Bronchial epithelial cell (primary cell): ENCODE data around the gene SLCO2B1. TPM values are rescaled to one million over a fixed set of nuclear protein-coding genes. Genes with fewer than 3 reads are reported as not detected.

Experiments
- DNase-seq: peaks from one replicate; pipeline ENCODE4 v3.0.0-alpha.2; 2010; ENCODE audit warnings: low read depth
- FAIRE-seq: peaks from 2 replicates; lab custom pipeline; 2011; peaks lifted over from hg19 to GRCh38; lab: Jason Lieb, UNC
- H3K27me3 ChIP-seq: 2 replicates; pipeline ENCODE4 v1.5.1; 2011; ENCODE audit warnings: low read length; ENCODE audit not compliant: control insufficient read depth, insufficient read depth
- H3K36me3 ChIP-seq: 2 replicates; pipeline ENCODE4 v1.5.1; 2011; ENCODE audit warnings: low read length; ENCODE audit not compliant: control insufficient read depth, insufficient read depth
- H3K4me3 ChIP-seq: 2 replicates; pipeline ENCODE4 v1.5.1; 2011; ENCODE audit warnings: mild to moderate bottlenecking, low read depth, low read length, control low read depth
- total RNA-seq: library from RNA; depleted of rRNA; stranded (reverse); fragments of >200 nt; gene quantifications from 2 replicates; pipeline ENCODE4 v1.2.1, GENCODE V29; 2014
- TF ChIP-seq, protein P1 (sequence below): IDR thresholded peaks from 2 replicates; pipeline ENCODE4 v1.5.1; 2011; ENCODE audit warnings: mild to moderate bottlenecking, moderate library complexity, low read length, control low read depth, inconsistent platforms; ENCODE audit not compliant: insufficient read depth, severe bottlenecking

SLCO2B1 gene
- total RNA-seq, 1 donor from 2014 or later: not detected

DNA sequence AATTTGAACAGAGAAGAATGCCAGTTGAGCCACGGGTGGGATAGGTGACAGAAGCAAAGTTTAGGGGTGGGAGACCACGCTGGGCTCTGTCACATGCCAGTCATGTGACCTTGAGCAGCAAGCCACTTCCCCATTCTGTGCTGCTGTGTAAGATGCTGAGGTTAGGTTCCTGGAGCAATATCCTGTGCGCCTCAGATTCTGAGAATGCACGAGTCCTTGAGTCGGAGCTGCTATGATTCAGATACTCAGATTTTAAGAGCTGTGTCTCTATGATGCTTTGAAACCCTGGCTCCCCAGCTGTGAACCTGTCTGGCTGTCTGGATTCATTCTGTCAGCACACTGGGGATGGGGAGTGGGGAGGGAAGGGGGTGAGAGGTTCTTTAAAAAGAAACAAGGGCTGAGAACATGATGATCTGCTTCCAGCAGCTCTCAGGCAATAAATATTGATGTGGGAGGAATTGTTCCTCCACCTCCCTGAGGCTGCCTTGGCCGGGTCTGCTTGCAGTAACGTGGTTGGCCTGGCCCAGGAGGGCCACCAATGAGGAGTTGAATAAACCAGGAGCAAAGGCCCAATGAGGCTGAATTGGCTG lies 24.0 kb downstream of the SLCO2B1 start:
- Histone ChIP-seq H3K27me3 (no peaks in the 10 kb centered on the region), H3K36me3 (no peaks in the 10 kb centered on the region), H3K4me3 (no peak overlapping the region)
- FAIRE-seq (no peak), DNase-seq (no peak)
- TF ChIP-seq, protein P1, sequence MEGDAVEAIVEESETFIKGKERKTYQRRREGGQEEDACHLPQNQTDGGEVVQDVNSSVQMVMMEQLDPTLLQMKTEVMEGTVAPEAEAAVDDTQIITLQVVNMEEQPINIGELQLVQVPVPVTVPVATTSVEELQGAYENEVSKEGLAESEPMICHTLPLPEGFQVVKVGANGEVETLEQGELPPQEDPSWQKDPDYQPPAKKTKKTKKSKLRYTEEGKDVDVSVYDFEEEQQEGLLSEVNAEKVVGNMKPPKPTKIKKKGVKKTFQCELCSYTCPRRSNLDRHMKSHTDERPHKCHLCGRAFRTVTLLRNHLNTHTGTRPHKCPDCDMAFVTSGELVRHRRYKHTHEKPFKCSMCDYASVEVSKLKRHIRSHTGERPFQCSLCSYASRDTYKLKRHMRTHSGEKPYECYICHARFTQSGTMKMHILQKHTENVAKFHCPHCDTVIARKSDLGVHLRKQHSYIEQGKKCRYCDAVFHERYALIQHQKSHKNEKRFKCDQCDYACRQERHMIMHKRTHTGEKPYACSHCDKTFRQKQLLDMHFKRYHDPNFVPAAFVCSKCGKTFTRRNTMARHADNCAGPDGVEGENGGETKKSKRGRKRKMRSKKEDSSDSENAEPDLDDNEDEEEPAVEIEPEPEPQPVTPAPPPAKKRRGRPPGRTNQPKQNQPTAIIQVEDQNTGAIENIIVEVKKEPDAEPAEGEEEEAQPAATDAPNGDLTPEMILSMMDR: no peak

DNA sequence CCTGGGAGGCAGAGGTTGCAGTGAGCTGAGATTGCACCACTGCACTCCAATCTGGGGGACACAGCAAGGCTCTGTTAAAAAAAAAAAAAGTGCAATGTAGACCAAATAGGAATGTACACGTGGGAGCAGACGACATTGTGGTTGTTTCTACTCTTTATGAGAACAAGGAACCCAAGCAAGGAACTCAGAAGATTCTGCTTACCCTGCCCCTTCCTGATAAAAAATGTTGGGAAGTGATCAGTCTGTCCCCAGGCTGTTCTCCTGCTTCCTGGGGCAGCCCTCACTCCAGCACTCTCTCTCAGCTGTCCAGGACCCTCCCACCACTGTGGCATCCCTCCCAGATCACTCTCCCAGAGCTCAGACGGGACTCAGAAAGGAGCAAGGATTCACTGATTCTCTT lies 31.8 kb downstream of the SLCO2B1 start:
- Histone ChIP-seq H3K4me3 (no peak overlapping the region), H3K27me3 (no peaks in the 10 kb centered on the region), H3K36me3 (no peaks in the 10 kb centered on the region)
- FAIRE-seq (no peak), DNase-seq (no peak)
- TF ChIP-seq, protein P1: no peak

DNA sequence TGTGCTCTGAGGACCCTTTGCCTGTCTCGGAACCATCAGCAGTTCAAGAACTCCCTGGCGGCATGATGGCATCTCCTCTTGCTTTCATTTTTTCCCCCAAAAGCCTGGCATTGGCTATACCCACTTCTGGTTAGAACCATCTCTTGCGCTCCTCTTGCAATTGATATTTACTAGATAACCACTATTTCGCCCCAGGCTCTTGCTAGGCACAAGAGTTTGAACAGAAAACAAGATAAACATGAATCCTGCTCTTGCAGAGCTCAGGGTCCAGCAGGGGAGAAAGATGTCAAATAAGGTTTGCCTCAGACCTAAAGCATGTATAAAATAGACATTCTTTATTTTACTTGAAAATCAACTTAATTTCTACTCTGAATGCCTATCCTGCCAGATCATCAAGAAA lies 33.1 kb downstream of the SLCO2B1 start:
- TF ChIP-seq, protein P1: no peak
- no peak for FAIRE-seq
- H3K4me3 ChIP-seq: no peak overlapping the region

DNA sequence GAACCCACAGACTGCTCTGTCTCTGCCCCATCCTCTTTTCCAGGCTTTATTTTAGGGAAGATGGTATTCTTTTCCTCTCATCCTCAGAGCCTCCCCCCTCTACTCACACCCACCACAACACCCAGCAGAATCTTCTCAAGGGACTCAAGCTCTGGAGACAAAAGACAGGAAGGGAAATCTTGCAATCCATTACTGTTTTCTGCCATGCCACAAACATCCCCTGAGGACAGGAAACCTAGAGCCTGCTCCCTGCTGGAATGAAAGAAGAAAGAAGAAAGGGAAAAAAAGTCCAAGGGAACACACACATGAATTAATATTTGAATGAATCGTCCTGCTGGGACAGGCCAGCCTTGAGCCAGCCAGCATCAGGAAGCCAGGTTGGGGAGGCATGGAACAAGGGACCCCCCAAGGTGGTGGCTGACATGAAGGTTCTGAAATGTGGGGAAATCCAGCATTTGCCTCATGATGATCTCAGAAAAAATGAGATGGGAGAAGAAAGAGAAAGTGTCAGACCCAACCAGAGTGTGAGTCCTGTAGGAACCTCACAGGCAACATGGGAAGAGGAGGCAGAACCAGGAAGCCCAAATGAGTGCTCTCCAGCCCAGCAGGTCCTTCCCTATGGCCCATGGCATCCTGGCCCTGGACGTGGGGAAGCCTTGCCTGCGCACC lies 34.0 kb downstream of the SLCO2B1 start:
- H3K4me3 ChIP-seq: no peak overlapping the region
- no peaks in the 10 kb centered on the region for H3K27me3 ChIP-seq
- TF ChIP-seq, protein P1: no peak
- no peak for FAIRE-seq
- H3K36me3 ChIP-seq: no peaks in the 10 kb centered on the region
- no peak for DNase-seq

More for the DNA sequence above, 33.1 kb downstream of the SLCO2B1 start:
- Histone ChIP-seq H3K36me3 (no peaks in the 10 kb centered on the region), H3K27me3 (no peaks in the 10 kb centered on the region)
- no peak for DNase-seq

DNA sequence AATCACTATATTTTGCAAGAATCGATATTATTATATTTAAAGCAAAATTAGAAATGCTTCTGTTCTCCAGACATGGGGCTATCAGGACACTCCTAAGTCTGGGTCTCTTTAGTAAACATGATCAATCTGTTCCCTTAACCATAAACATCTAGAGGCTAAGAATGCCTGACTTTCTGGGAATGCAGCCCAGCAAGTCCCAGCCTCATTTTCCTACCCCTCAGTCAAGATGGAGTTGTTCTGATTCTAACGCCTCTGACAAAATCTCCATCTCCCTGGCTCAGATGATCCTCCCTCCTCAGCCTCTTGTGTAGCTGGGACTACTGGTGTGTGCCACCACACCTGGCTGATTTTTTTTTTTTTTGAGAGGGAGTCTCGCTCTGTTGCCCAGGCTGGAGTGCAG lies 35.0 kb downstream of the SLCO2B1 start:
- TF ChIP-seq, protein P1: no peak
- DNase-seq (no peak), FAIRE-seq (no peak)
- H3K36me3 ChIP-seq: no peaks in the 10 kb centered on the region
- no peak overlapping the region for H3K4me3 ChIP-seq
- no peaks in the 10 kb centered on the region for H3K27me3 ChIP-seq

DNA sequence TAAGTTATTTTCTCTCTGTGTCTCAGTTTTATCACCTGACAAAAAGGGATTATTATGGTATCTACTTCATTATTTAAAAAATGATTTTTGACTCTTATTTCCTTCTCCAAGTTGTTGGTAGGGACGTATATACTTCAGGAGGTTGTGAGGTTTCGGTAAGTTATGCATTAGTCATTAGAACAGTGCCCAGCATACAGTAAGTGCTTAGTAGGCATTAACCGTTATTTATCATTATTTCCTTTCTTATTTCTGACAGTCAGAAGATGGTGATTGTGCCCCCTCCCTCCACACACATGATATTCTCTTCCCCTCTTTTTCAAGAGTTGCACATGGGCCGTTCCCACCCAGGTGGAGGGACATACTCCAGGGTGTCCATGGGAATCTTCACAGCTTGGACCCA lies 36.1 kb downstream of the SLCO2B1 start:
- no peak for FAIRE-seq
- TF ChIP-seq, protein P1: no peak

More for the DNA sequence above, 36.1 kb downstream of the SLCO2B1 start:
- no peak for DNase-seq
- Histone ChIP-seq H3K4me3 (no peak overlapping the region), H3K27me3 (no peaks in the 10 kb centered on the region), H3K36me3 (no peaks in the 10 kb centered on the region)
